GM12878 (cell line): Measurements from ENCODE around the gene TMEM18. TPM values are rescaled to one million over a fixed set of nuclear protein-coding genes. Genes with fewer than 3 reads are reported as not detected.

Experiments used
- ATAC-seq: fragments of 200-7000 bp; cut with Tn5 transposase; 3 replicates; pipeline ENCODE4 v1.9.1; 2020; ENCODE audit warnings: mild to moderate bottlenecking, moderate library complexity
- BruUV-seq: library from RNA; stranded (reverse); fragments of 400-500 nt; replicated peaks from 2 replicates; lab custom pipeline; 2021; lab: Mats Ljungman, UMichigan
- CTCF ChIA-PET: fragments of 300-600 bp; sonication (Branson Sonifier 250); formaldehyde crosslinking; extraction: SDS; loops from one replicate; lab custom pipeline; 2021; ENCODE audit warnings: inconsistent platforms; lab: Yijun Ruan, JAX
- POLR2A ChIA-PET: fragments of 350-600 bp; formaldehyde crosslinking; extraction: SDS; loops from one replicate; lab custom pipeline; 2021; ENCODE audit warnings: inconsistent platforms; lab: Charles Lee
- RAD21 ChIA-PET: fragments of 300-600 bp; sonication (Branson Sonifier 250); formaldehyde crosslinking; loops from one replicate; lab custom pipeline; 2023; ENCODE audit warnings: antibody characterized with exemption; ENCODE audit not compliant: unreplicated experiment; lab: Charles Lee
- SMC1A ChIA-PET: fragments of 300-600 bp; sonication (Branson Sonifier 250); formaldehyde crosslinking; loops from one replicate; lab custom pipeline; 2023; ENCODE audit not compliant: unreplicated experiment, uncharacterized antibody; lab: Charles Lee
- DNase-seq: peaks from one replicate; pipeline ENCODE4 v3.0.0-alpha.2; 2011; ENCODE audit warnings: low read depth, low spot score
- FAIRE-seq: peaks from 3 replicates; lab custom pipeline; 2011; peaks lifted over from hg19 to GRCh38; lab: Jason Lieb, UNC
- H2AFZ ChIP-seq: 2 replicates; pipeline ENCODE4 v1.6.0; 2011; ENCODE audit warnings: low read depth, low read length, control low read depth; ENCODE audit not compliant: control insufficient read depth
- H3K27ac ChIP-seq: 2 replicates; pipeline ENCODE4 v1.5.1; 2011; ENCODE audit warnings: control low read depth; ENCODE audit not compliant: control insufficient read depth, insufficient read depth
- H3K27me3 ChIP-seq, 2 experiments: replicated peaks in 1 of 2; 2 replicates each; pipeline versions ENCODE4 v1.6.0 to v1.6.1; 2011; ENCODE audit warnings: low read length in 1 of 2; ENCODE audit not compliant: control insufficient read depth in 2 of 2, insufficient read depth in 2 of 2
- H3K36me3 ChIP-seq, 2 experiments: 2 replicates each; pipeline ENCODE4 v1.5.1; 2011; ENCODE audit warnings: low read length in 1 of 2; ENCODE audit not compliant: control insufficient read depth in 2 of 2, insufficient read depth in 2 of 2
- H3K4me1 ChIP-seq: 2 replicates; pipeline ENCODE4 v1.6.1; 2011; ENCODE audit warnings: mild to moderate bottlenecking, low read length, moderate library complexity, mixed read lengths; ENCODE audit not compliant: control insufficient read depth, insufficient read depth
- H3K4me2 ChIP-seq: 2 replicates; pipeline ENCODE4 v1.6.0; 2011; ENCODE audit warnings: control low read depth; ENCODE audit not compliant: control insufficient read depth, insufficient read depth
- H3K4me3 ChIP-seq: fragments of 200-600 bp; sonication (generic); 2 replicates; pipeline ENCODE4 v1.5.1; 2016
- H3K79me2 ChIP-seq: 2 replicates; pipeline ENCODE4 v1.6.0; 2011; ENCODE audit warnings: low read length; ENCODE audit not compliant: control insufficient read depth, insufficient read depth
- H3K9ac ChIP-seq: 2 replicates; pipeline ENCODE4 v1.8.0; 2011; ENCODE audit warnings: low read length, control low read depth, mixed read lengths; ENCODE audit not compliant: control insufficient read depth, insufficient read depth
- H3K9me3 ChIP-seq: replicated peaks from 3 replicates; pipeline ENCODE4 v1.5.1; 2011; ENCODE audit warnings: mild to moderate bottlenecking, low read length; ENCODE audit not compliant: control insufficient read depth, insufficient read depth
- H4K20me1 ChIP-seq: 2 replicates; pipeline ENCODE4 v1.6.0; 2011; ENCODE audit not compliant: control insufficient read depth, insufficient read depth
- BCL3 ChIP-seq: IDR thresholded peaks from 2 replicates; pipeline ENCODE4 v1.6.1; 2011; ENCODE audit warnings: borderline replicate concordance, low read depth, mild to moderate bottlenecking, moderate library complexity, low read length; ENCODE audit not compliant: insufficient read depth, poor library complexity, severe bottlenecking
- BHLHE40 ChIP-seq, 2 experiments: fragments of 450-650 bp in 1 of 2; IDR thresholded peaks; 2 replicates each; pipeline ENCODE4 v1.6.1; 2011 to 2017; ENCODE audit warnings: low read depth in 2 of 2, borderline replicate concordance in 1 of 2, improper control_type of control experiment in 1 of 2, low read length in 1 of 2, mild to moderate bottlenecking in 1 of 2
- CHD1 ChIP-seq: IDR thresholded peaks from 2 replicates; pipeline ENCODE4 v1.6.1; 2012; ENCODE audit warnings: low read depth, low read length, improper control_type of control experiment
- CHD2 ChIP-seq: IDR thresholded peaks from 2 replicates; pipeline ENCODE4 v1.6.1; 2011; ENCODE audit warnings: low read depth, low read length, improper control_type of control experiment, borderline replicate concordance
- CHD4 ChIP-seq: fragments of 200-600 bp; sonication (generic); IDR thresholded peaks from 2 replicates; pipeline ENCODE4 v1.6.1; 2016; ENCODE audit warnings: mild to moderate bottlenecking
- LARP7 ChIP-seq: fragments of 450-650 bp; IDR thresholded peaks from 2 replicates; pipeline ENCODE4 v1.6.1; 2017; ENCODE audit warnings: mild to moderate bottlenecking
- NFYB ChIP-seq: IDR thresholded peaks from 2 replicates; pipeline ENCODE4 v1.6.1; 2011; ENCODE audit warnings: low read depth, mild to moderate bottlenecking, low read length, improper control_type of control experiment, moderate library complexity; ENCODE audit not compliant: insufficient read depth
- NR2C2 ChIP-seq: IDR thresholded peaks from 2 replicates; pipeline ENCODE4 v1.6.1; 2011; ENCODE audit warnings: borderline replicate concordance, low read depth; ENCODE audit not compliant: control insufficient read depth, insufficient read length
- POLR2AphosphoS2 ChIP-seq: IDR thresholded peaks from 2 replicates; pipeline ENCODE4 v1.6.1; 2011; ENCODE audit warnings: low read depth, mild to moderate bottlenecking, low read length, improper control_type of control experiment, moderate library complexity
- SMAD5 ChIP-seq: IDR thresholded peaks from 2 replicates; pipeline ENCODE4 v1.6.1; 2016; ENCODE audit warnings: antibody characterized with exemption, low read depth
- SPI1 ChIP-seq: IDR thresholded peaks from 2 replicates; pipeline ENCODE4 v1.6.1; 2011; ENCODE audit warnings: low read depth, mild to moderate bottlenecking, low read length, moderate library complexity, borderline replicate concordance; ENCODE audit not compliant: insufficient read depth
- SREBF1 ChIP-seq: IDR thresholded peaks from 2 replicates; pipeline ENCODE4 v1.6.1; 2012; ENCODE audit warnings: mild to moderate bottlenecking, low read length
- TBL1XR1 ChIP-seq: IDR thresholded peaks from 2 replicates; pipeline ENCODE4 v1.6.1; 2012; ENCODE audit warnings: low read depth, low read length, improper control_type of control experiment
- ZBTB4 ChIP-seq: fragments of 450-650 bp; formaldehyde crosslinking; IDR thresholded peaks from 2 replicates; pipeline ENCODE4 v1.4.0; 2022; ENCODE audit warnings: mild to moderate bottlenecking, moderate library complexity
- WGBS: methylation state at CpG from one replicate; pipeline ENCODE4 v1.1.6; 2016; ENCODE audit warnings: low lambda C conversion rate; ENCODE audit not compliant: insufficient replicate concordance, insufficient coverage; ENCODE audit errors: missing lambda C conversion rate; 5-methylcytosine and 5-hydroxymethylcytosine counted together
- in situ Hi-C: fragments of 300-500 bp; cut with MboI; formaldehyde crosslinking; loops from 9 replicates; pipeline ENCODE4 v1.14.3; 2018; ENCODE audit warnings: mixed read lengths
- intact Hi-C: fragments of 100-400 bp; cut with micrococcal nuclease; formaldehyde crosslinking; loops from one replicate; pipeline ENCODE4 v1.14.2; 2022; ENCODE audit not compliant: unreplicated experiment
- polyA plus RNA-seq, 11 experiments: library from polyadenylated mRNA; depleted of rRNA in 4 of 11; unstranded in 6 of 11; stranded (reverse) in 5 of 11; fragments of >200 nt; fragmentation: Nextera tagmentation in 4 of 11; fragmentation: Illumina TruSeq in 1 of 11; extraction: Ambion mirVana in 4 of 11; extraction: Trizol in 1 of 11; gene quantifications; 1 replicate in 1 of 11; 2 replicates in 10 of 11; pipeline versions ENCODE4 v1.2.1 to v1.2.3, GENCODE V29; 2011 to 2016; ENCODE audit warnings: inconsistent platforms in 2 of 11, missing spikeins in 2 of 11, low read depth in 1 of 11
- total RNA-seq, 4 experiments: library from RNA; depleted of rRNA in 3 of 4; stranded (reverse); fragments of >200 nt in 3 of 4; fragmentation: Illumina TruSeq in 1 of 4; extraction: Trizol in 1 of 4; gene quantifications; 2 replicates each; pipeline versions ENCODE4 v1.2.1 to v1.2.3, GENCODE V29; 2013 to 2021

TMEM18 gene
- total and polyA plus RNA-seq, 10 of the 15 experiments (the other 5 are each of a cell fraction or from before 2014, with no cell fraction given), result 11.2 to 56.3 (median 26.0) TPM

GRCh38 chr2:660586-661359 lies 16.4 kb downstream of the TMEM18 start:
- WGBS, result 87% methylated on average over 23 of the region's 29 CpGs
- Histone ChIP-seq H4K20me1 (no peaks in the 10 kb centered on the region), H3K9me3 (peaks cover 8% of the 10 kb centered on the region), H3K4me1 (no peaks in the 10 kb centered on the region), H3K4me2 (no peak overlapping the region), H3K9ac (no peak overlapping the region), H2AFZ (no peak overlapping the region), H3K4me3 (no peak overlapping the region), H3K27me3 (no peaks in the 10 kb centered on the region), H3K27ac (no peak overlapping the region), H3K79me2 (no peaks in the 10 kb centered on the region), H3K36me3 (no peaks in the 10 kb centered on the region)
- ChIA-PET RAD21 (no interaction called here), SMC1A (no interaction called here), CTCF (no interaction called here), POLR2A (no interaction called here)
- in situ Hi-C loops, result no loop called here
- no TSS peak for BruUV-seq
- DNase-seq, result no peak
- ATAC-seq, result no peak
- intact Hi-C loops, result no loop called here
- TF ChIP-seq POLR2AphosphoS2, result no peak
- TF ChIP-seq CHD2, result no peak
- no peak for TF ChIP-seq NR2C2
- no peak for TF ChIP-seq NFYB
- TF ChIP-seq BCL3, result no peak
- no peak for TF ChIP-seq TBL1XR1
- TF ChIP-seq SREBF1, result no peak
- no peak for TF ChIP-seq SPI1
- no peak for TF ChIP-seq ZBTB4
- TF ChIP-seq SMAD5, result no peak
- TF ChIP-seq CHD4, result no peak
- no peak for TF ChIP-seq BHLHE40 (IDR thresholded peaks at IDR 0.05; ENCODE audit: borderline replicate concordance in 1 of 2, low read depth in 2 of 2, low read length in 1 of 2)
- no peak for TF ChIP-seq LARP7
- no peak for TF ChIP-seq CHD1
- FAIRE-seq, result no peak
